ENCODE measurements around the gene LILRA2.

DNA sequence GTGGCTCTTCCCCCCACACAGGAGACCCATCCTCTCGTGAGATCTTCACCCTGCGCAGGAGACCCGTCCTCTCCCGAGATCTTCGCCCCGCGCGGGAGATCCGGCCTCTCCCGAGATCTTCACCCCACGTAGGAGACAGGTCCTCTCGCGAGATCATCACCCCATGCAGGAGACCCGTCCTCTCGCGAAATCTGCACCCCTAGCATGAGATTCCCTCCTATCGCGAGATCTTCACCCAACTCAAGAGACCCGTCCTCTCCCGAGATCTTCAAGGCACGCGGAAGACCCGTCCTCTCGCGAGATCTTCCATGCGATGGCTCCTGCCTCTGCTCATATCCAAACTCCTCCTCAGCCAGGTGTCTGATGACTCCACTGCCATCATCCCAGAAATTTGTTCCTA is 46.6 kb upstream of the LILRA2 start:
- TF ChIP-seq GATA2 (IDR thresholded peaks at IDR 0.05; ENCODE audit: low read depth, low read length) (no peak), GATA3 (IDR thresholded peaks at IDR 0.05; ENCODE audit: low read depth, low read length) (no peak)

All from SH-SY5Y (cell line).